DOHH2 (cell line): ENCODE data around the gene TGDS.
A peak's percentile ranks its signal among the peaks of the same experiment; 100 is the strongest.

Source experiments
- H3F3A ChIP-seq: fragments of 200-600 bp; sonication (generic), shearing (Covaris generic); 2 replicates; pipeline ENCODE4 v1.6.0; 2016; ENCODE audit warnings: antibody characterized with exemption, mild to moderate bottlenecking; ENCODE audit not compliant: control insufficient read depth, insufficient read depth
- H3K27ac ChIP-seq: fragments of 200-600 bp; sonication (generic); 2 replicates; pipeline ENCODE4 v1.5.1; 2014; ENCODE audit warnings: low read depth, mild to moderate bottlenecking, low read length, moderate library complexity
- H3K27me3 ChIP-seq: fragments of 200-600 bp; sonication (generic); 2 replicates; pipeline ENCODE4 v1.6.1; 2014; ENCODE audit warnings: mild to moderate bottlenecking, low read length, mixed read lengths; ENCODE audit not compliant: control insufficient read depth
- H3K36me3 ChIP-seq: fragments of 200-600 bp; sonication (generic); 2 replicates; pipeline ENCODE4 v1.6.1; 2014; ENCODE audit warnings: mild to moderate bottlenecking, low read length, moderate library complexity, mixed read lengths; ENCODE audit not compliant: control insufficient read depth
- H3K4me1 ChIP-seq: fragments of 200-600 bp; sonication (generic); 2 replicates; pipeline ENCODE4 v1.6.1; 2014; ENCODE audit warnings: mild to moderate bottlenecking, low read length, mixed read lengths; ENCODE audit not compliant: control insufficient read depth
- H3K4me2 ChIP-seq: fragments of 200-600 bp; sonication (generic); 2 replicates; pipeline ENCODE4 v1.6.0; 2014; ENCODE audit warnings: mild to moderate bottlenecking, low read length, moderate library complexity
- H3K4me3 ChIP-seq: fragments of 200-600 bp; sonication (generic); 2 replicates; pipeline ENCODE4 v1.5.1; 2014; ENCODE audit warnings: mild to moderate bottlenecking, low read length, mixed read lengths
- H3K79me2 ChIP-seq: fragments of 200-600 bp; sonication (generic); 2 replicates; pipeline ENCODE4 v1.6.1; 2014; ENCODE audit warnings: mild to moderate bottlenecking, low read length, mixed read lengths; ENCODE audit not compliant: control insufficient read depth
- H3K9me2 ChIP-seq: fragments of 200-600 bp; sonication (generic); replicated peaks from 2 replicates; pipeline ENCODE4 v1.6.1; 2014; ENCODE audit warnings: mild to moderate bottlenecking, low read length, mixed read lengths; ENCODE audit not compliant: control insufficient read depth
- H3K9me3 ChIP-seq: fragments of 200-600 bp; sonication (generic); 2 replicates; pipeline ENCODE4 v1.6.1; 2014; ENCODE audit warnings: antibody characterized with exemption, low read length, mixed read lengths; ENCODE audit not compliant: control insufficient read depth, insufficient read depth
- H4K20me1 ChIP-seq: fragments of 200-600 bp; sonication (generic); 2 replicates; pipeline ENCODE4 v1.6.0; 2014; ENCODE audit warnings: low read depth, mild to moderate bottlenecking, antibody characterized with exemption, low read length, moderate library complexity; ENCODE audit not compliant: control insufficient read depth, insufficient read depth
- CTCF ChIP-seq: fragments of 200-600 bp; sonication (generic); IDR thresholded peaks from one replicate; pipeline ENCODE4 v1.5.1; 2014; ENCODE audit warnings: antibody characterized with exemption, mild to moderate bottlenecking, low read depth, low read length; ENCODE audit not compliant: poor library complexity, severe bottlenecking
- EZH2phosphoT487 ChIP-seq: fragments of 200-600 bp; sonication (generic); IDR thresholded peaks from 2 replicates; pipeline ENCODE4 v1.6.1; 2017; ENCODE audit warnings: borderline replicate concordance, mild to moderate bottlenecking, antibody characterized with exemption, low read length, moderate library complexity, mixed read lengths

Gene TGDS

GRCh38 chr13:94602467-94602866, 6.5 kb upstream of the TGDS start:
- peaks cover 20% of the 10 kb centered on the region for H3K79me2 ChIP-seq
- H4K20me1 ChIP-seq: no peaks in the 10 kb centered on the region
- H3K9me3 ChIP-seq: peaks cover 5% of the 10 kb centered on the region; the same call in 1 of the 2 replicates
- H3K36me3 ChIP-seq: peaks cover 21% of the 10 kb centered on the region
- TF ChIP-seq CTCF (no peak), EZH2phosphoT487 (no peak)
- no peaks in the 10 kb centered on the region for H3K9me2 ChIP-seq
- no peaks in the 10 kb centered on the region for H3K27me3 ChIP-seq
- no peak overlapping the region for H3K27ac ChIP-seq
- peak overlapping the region; percentile 81 for H3K4me2 ChIP-seq
- peaks cover 13% of the 10 kb centered on the region for H3K4me1 ChIP-seq
- H3F3A ChIP-seq: peaks cover 7% of the 10 kb centered on the region
- H3K4me3 ChIP-seq: peak overlapping the region; percentile 88

DNA sequence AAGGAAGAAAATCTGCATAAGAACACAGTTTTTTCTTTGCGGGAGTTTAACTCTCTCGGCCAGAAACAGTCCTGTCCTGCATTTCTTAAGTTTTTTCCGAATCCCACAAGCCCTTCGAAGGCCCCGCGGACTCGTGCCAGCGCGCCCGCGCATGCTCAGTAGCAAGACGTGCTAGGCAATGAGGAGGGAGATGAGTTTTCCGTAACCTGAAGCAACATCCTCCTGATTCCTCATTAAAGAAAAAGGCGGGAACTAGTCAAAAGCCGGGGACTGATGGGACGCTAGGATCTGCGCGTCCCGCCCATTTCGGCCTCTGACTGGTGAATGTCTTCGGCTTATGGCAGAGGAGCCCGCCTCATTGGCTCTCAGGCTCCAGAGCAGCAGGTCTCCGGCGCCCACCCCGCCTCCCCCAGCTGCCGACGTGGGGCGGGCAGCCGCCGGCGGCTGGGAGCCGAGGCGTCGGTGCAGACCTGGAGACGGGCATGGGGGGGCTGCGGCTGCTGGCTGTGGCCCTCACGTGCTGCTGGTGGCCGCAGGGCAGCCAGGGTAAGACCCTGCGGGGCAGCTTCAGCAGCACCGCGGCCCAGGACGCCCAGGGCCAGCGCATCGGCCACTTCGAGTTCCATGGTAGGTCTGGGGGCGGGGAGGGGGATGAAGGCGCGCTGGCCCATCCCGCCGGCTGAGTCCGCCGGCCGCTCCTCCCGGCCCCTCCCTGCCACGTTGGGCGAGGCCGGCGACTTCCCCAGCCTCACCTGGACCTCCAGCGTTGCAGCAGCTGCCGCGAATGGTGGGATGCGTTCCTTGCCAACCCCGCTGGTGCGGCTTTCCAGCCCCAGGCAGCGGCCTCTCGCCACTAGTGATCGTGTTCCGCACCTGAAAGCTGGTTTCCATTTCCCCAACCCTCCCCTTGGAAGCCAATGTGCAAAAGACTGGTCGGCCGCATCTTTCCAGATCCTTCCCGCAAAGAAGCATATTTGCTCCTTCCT, 5.8 kb upstream of the TGDS start, which contains the start of gene GPR180:
GPR180 (plus strand) TSS at position 412 of the 986 bp plus-strand sequence; CDS start at position 483, 71 bp downstream.
- Histone ChIP-seq H3K9me2 (no peaks in the 10 kb centered on the region), H3F3A (peaks cover 12% of the 10 kb centered on the region), H3K4me1 (peaks cover 14% of the 10 kb centered on the region), H3K36me3 (peaks cover 15% of the 10 kb centered on the region), H4K20me1 (no peaks in the 10 kb centered on the region), H3K4me3 (peak within 1 kb of the TSS; percentile 88), H3K27ac (peak within 1 kb of the TSS; percentile 18; the same call in 1 of the 2 replicates), H3K79me2 (peaks cover 20% of the 10 kb centered on the region), H3K9me3 (peaks cover 5% of the 10 kb centered on the region; the same call in 1 of the 2 replicates), H3K27me3 (no peaks in the 10 kb centered on the region), H3K4me2 (peak within 1 kb of the TSS; percentile 81)
- TF ChIP-seq CTCF (no peak), EZH2phosphoT487 (no peak)

DNA sequence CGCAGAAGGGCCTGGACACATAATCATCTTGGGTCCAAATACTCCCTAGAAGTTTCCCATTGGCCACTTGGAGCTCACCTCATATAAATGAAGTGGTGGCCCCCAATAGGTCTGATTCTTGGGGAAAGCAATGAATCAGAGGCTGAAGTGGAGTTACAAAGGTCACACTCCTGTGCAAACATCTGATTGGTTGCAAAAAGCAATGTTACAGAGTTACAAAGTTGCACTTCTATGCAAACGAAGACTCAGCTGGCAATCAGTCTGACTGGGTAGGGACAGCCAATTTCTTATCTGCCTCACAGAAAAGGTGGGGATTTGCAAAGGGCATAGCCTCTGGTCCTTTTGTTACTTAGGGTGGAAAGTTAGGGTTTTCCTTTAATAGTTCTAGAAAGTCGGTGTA, 3.9 kb upstream of the TGDS start:
- no peaks in the 10 kb centered on the region for H3K9me2 ChIP-seq
- H3K4me2 ChIP-seq: no peak overlapping the region
- peaks cover 5% of the 10 kb centered on the region; the same call in 1 of the 2 replicates for H3K9me3 ChIP-seq
- H3K4me3 ChIP-seq: no peak overlapping the region
- peaks cover 31% of the 10 kb centered on the region for H3K79me2 ChIP-seq
- peaks cover 10% of the 10 kb centered on the region for H3K36me3 ChIP-seq
- TF ChIP-seq CTCF: no peak
- TF ChIP-seq EZH2phosphoT487: no peak
- H4K20me1 ChIP-seq: no peaks in the 10 kb centered on the region; the same call in 1 of the 2 replicates
- H3K27me3 ChIP-seq: no peaks in the 10 kb centered on the region
- peaks cover 24% of the 10 kb centered on the region for H3K4me1 ChIP-seq
- H3K27ac ChIP-seq: no peak overlapping the region
- peaks cover 12% of the 10 kb centered on the region for H3F3A ChIP-seq
